IPS-NIHi7 (cell line): ENCODE measurements around the gene CLTCL1.

Experiments
- DNase-seq: peaks from one replicate; pipeline ENCODE4 v3.0.0; 2012; ENCODE audit warnings: mixed read lengths; ENCODE audit errors: extremely low spot score

CLTCL1 gene

GRCh38 chr22:19132153-19132552, 159.4 kb downstream of the CLTCL1 start:
- no peak for DNase-seq

- no peak for DNase-seq
Observed at GRCh38 chr22:19131685-19132015, 159.9 kb downstream of the CLTCL1 start.

GRCh38 chr22:19130959-19131684, 160.4 kb downstream of the CLTCL1 start, which contains the start of gene TSSK2:
TSS of gene TSSK2 (plus strand) at chr22:19131308. CDS start at chr22:19131400, 92 bp downstream.
- peak; percentile 49 for DNase-seq

GRCh38 chr22:19129871-19130270, 161.6 kb downstream of the CLTCL1 start:
- no peak for DNase-seq
